ENCODE data around the gene CCDC194. TPM values are rescaled to one million over a fixed set of nuclear protein-coding genes. Genes with fewer than 3 reads are reported as not detected.
"Not testable (repeated sequence)": the region's sequence is repeated elsewhere in the genome, so short reads cannot be mapped to it uniquely, and the experiment has no call there.

Gene CCDC194
- total RNA-seq, 1 experiment from 2014 or later = not detected

DNA sequence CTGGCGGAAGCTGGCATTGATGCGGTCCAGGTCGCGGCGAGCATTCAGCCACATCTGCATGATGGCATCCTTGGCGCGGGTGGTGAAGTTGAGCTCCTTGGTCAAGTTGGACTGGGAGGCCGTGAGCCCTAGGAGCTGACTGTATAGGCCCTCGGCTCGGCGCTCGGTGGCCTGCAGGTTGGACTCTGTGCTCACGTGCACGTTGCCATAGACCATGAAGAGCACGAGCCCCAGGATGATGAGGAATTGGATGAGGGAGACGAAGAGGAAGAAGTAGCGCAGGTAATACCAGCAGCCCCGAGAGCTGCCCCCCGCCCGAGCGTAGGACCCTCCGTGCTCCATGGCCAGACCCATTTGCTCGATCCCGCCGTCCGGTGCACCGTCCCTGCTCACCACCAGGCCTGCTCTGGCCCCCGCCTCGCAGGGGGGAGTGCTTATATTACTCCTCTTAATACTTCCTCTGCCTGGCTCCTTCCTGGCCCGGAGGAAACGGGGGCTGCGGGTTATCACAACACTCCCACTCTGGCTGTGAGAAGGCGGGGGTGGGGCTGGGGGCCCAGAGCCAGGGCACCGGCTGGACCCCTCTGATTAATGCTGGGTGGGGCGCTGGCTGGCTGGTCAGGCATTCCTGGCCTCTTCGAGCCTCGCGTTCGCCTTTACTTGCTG, 16.9 kb downstream of the CCDC194 start, which contains the start of gene PLVAP:
Gene PLVAP (minus strand): TSS at position 408 of the 666 bp plus-strand sequence. CDS start 54 bp downstream, at position 354.
- Histone ChIP-seq H3K27me3 (replicated peaks) (no peaks in the 10 kb centered on the region), H3K4me3 (no peak within 1 kb of the TSS), H3K9me3 (replicated peaks) (no peaks in the 10 kb centered on the region), H3K27ac (no peak within 1 kb of the TSS), H3K36me3 (no peaks in the 10 kb centered on the region), H3K4me1 (replicated peaks) (no peaks in the 10 kb centered on the region; the same call in 1 of the 2 replicates)
- no peak for DNase-seq (ENCODE audit: low read depth in 1 of 2, low spot score in 2 of 2)

DNA sequence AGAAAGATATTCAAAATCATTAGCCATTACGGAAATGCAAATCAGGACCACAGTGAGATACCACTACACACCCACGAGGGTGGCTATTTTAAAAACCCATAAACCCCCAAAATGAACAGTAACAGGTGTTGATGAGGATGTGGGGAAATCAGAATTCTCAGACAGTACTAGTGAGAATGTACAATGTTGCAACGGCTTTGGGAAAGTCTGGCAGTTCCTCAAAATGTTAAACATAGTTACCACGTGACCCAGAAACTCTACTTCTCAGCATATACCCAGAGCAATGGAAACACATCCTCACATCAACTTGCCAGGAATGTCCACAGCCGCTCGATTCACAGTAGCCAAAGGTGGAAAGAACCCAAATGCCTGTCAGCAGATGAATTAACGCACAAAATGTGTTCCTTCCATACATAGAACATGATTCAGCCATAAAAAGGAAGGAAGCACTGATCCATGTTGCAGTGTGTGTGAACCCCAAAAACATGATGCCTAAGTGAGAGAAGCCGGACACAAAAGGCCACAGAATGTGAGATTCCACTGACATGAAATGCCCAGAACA, 23.9 kb downstream of the CCDC194 start:
- Histone ChIP-seq H3K4me3 (no peak overlapping the region), H3K27ac (no peak overlapping the region), H3K4me1 (replicated peaks) (no peaks in the 10 kb centered on the region; the same call in 1 of the 2 replicates), H3K27me3 (replicated peaks) (no peaks in the 10 kb centered on the region), H3K9me3 (replicated peaks) (no peaks in the 10 kb centered on the region), H3K36me3 (no peaks in the 10 kb centered on the region)
- DNase-seq (ENCODE audit: low read depth in 1 of 2, low spot score in 2 of 2) = no peak

DNA sequence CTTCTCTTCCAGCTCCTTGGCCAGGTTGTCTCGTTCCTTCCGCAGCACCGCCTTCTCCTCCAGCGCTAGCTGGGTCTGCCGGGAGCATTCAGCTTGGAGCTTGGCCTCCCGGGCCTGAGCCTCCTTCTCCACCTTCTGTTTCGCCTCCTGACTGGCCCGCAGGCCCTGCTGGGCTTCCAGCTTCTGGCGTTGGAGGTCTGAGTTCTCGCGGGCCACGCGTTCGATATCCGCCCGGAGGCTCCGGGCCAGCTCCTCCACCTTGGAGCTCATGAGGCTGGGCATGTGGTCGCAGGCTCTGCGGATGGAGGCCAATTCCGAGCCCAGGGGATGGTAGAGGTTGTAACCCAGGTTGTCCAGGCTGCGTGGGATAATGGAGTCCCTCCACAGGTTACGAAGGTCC, 28.6 kb downstream of the CCDC194 start:
- H3K27me3 ChIP-seq (replicated peaks) = no peaks in the 10 kb centered on the region
- H3K9me3 ChIP-seq (replicated peaks) = no peaks in the 10 kb centered on the region

DNA sequence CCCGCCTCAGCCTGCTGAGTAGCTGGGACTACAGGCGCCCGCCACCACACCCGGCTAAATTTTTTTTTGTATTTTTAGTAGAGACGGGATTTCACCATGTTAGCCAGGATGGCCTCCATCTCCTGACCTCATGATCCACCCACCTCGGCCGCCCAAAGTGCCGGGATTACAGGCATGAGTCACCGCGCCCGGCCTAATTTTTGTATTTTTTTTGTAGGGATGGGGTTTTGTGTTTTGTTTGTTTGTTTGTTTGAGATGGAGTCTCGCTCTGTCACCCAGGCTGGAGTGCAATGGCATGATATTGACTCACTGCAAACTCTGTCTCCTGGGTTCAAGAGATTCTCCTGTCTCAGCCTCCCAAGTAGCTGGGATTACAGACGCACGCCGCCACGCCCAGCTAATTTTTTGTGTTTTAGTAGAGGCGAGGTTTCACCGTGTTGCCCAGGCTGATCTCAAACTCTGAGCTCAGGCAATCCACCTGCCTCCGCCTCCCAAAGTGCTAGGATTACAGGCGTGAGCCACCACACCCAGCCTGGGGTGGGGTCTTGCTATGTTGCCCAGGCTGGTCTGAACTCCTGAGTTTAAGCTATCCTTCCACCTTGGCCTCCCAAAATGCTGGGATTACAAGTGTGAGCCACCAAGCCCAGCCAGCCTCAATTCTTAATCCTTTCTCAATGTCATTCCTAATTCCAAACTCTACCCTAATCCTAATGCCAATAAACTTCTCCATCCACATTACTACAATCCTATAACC, 30.0 kb downstream of the CCDC194 start:
- peak; percentile 56 to 59 for DNase-seq (ENCODE audit: low read depth in 1 of 2, low spot score in 2 of 2)
- H3K4me3 ChIP-seq; H3K27me3 ChIP-seq (replicated peaks); H3K9me3 ChIP-seq (replicated peaks); H3K36me3 ChIP-seq; H3K27ac ChIP-seq; H3K4me1 ChIP-seq (replicated peaks): not testable (repeated sequence)

More for the DNA sequence above, 28.6 kb downstream of the CCDC194 start:
- no peaks in the 10 kb centered on the region for H3K36me3 ChIP-seq
- no peak overlapping the region for H3K27ac ChIP-seq
- DNase-seq (ENCODE audit: low read depth in 1 of 2, low spot score in 2 of 2) = no peak
- peaks cover 5% of the 10 kb centered on the region for H3K4me1 ChIP-seq (replicated peaks)
- no peak overlapping the region for H3K4me3 ChIP-seq

DNA sequence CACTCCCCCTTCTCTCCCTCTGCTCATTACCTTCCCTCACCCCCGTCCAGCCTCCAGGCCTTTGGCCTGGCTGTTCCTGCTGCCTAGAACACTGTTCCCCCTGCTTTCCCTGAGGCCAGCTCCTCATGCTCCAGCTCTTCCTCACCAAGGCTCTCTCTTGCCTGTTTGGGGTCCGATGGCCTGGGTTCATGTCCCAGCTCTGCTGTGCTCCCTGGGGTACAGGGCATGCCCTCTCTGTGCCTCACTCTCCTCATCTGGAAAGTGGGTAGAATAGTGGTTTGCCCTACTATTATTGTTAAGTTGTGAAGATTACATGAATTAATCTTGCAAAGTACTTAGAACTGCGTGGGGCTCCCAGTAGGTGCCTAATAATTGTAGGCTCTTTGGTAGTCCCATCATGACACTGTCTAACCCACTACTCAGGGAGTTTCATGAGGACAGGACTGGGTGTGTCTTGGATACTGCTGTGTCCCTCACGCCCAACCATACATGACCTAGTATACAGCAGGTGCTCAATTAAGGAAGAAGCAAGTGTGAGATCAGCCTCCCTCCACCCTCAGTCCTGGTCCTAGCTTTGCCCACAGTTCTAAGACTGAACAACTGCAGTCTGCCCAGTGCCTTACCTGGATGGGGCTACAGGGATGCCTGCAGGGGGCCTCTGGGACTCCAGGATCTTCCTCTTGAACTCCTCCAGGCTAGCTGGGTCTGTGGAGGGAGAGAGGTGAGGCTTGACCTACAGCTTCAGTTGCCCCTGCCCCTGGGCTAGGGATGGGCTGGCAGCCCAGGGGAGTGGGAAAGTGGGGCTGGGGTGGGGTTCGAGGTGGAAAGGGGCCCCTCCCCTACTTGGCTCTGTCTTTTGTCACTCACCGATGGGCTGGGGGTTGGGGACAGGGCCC, 33.8 kb downstream of the CCDC194 start:
- H3K9me3 ChIP-seq (replicated peaks) = no peaks in the 10 kb centered on the region
- H3K27me3 ChIP-seq (replicated peaks) = no peaks in the 10 kb centered on the region
- no peaks in the 10 kb centered on the region for H3K36me3 ChIP-seq
- H3K27ac ChIP-seq = no peak overlapping the region
- H3K4me3 ChIP-seq = no peak overlapping the region
- H3K4me1 ChIP-seq (replicated peaks) = peaks cover 17% of the 10 kb centered on the region
- DNase-seq (ENCODE audit: low read depth in 1 of 2, low spot score in 2 of 2) = no peak

DNA sequence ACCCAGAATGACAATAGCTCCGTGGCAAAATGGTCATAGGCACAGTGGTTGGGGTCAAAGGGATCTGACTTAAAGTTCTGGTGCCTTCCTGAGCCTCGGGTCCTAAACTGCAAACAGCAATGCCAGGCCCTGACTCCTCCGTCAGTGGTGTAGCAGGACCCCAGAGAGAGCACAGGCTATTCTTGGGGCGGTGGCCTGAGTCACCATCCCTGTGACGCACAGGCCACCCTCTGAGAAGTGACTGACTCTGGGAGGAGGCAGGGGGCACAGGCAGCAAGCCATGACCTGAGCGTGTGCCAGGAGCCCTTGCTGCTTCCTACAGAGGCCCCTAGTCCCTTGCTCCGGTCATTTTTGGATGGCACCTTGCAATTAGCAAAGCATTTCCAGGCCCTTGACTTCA, 35.6 kb downstream of the CCDC194 start:
- no peak overlapping the region for H3K27ac ChIP-seq
- no peaks in the 10 kb centered on the region for H3K36me3 ChIP-seq
- peak; percentile 63 to 67 for DNase-seq (ENCODE audit: low read depth in 1 of 2, low spot score in 2 of 2)
- no peak overlapping the region for H3K4me3 ChIP-seq
- no peaks in the 10 kb centered on the region for H3K27me3 ChIP-seq (replicated peaks)
- H3K9me3 ChIP-seq (replicated peaks) = no peaks in the 10 kb centered on the region
- peaks cover 12% of the 10 kb centered on the region for H3K4me1 ChIP-seq (replicated peaks)

DNA sequence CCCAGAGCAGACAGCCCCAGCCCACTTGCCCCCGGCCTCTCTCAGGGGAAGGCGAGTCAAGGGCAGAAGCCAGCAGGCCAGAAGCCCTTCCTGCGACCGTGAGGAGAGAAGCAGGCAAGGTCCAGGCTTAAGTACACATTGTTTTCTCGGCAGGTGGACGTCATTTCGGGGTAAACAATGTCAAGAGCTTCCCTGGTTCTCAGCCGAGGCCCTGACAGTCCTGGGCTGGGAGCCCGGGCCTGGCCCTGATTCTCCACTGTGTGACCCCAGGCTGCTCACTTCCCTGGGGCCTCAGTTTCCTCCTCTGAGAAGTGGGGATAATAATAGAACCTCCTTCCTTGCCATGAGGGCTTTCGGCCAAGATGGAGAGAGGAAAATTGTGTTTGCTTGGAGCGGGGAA, 36.3 kb downstream of the CCDC194 start:
- H3K27me3 ChIP-seq (replicated peaks) = no peaks in the 10 kb centered on the region
- no peaks in the 10 kb centered on the region for H3K36me3 ChIP-seq
- H3K4me1 ChIP-seq (replicated peaks) = peaks cover 12% of the 10 kb centered on the region
- no peaks in the 10 kb centered on the region for H3K9me3 ChIP-seq (replicated peaks)
- no peak overlapping the region for H3K27ac ChIP-seq
- no peak overlapping the region for H3K4me3 ChIP-seq
- no peak for DNase-seq (ENCODE audit: low read depth in 1 of 2, low spot score in 2 of 2)

DNA sequence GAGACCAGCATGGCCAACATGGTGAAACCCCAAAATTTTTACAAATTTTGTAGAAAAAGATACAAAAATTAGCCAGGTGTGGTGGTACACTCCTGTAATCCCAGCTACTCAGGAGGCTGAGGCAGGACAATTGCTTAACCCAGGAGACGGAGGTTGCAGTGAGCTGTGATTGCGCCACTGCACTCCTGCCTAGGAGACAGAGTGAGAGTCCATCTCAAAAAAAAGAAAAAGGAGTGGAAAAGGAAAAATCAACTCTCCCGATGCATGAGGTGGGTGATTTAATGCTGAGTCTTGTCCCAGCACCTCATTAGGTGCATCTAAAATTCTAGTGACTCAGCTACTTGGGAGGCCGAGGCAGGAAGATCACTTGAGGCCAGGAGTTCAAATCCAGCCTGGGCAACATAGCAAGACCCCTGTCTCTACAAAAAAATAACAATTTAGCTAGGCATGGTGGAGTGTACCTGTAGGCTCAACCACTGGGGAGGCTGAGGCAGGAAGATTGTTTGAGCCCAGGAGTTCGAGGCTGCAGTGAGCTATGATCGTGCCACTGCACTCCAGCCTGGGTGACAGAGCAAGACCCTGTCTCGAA, 36.8 kb downstream of the CCDC194 start:
- Histone ChIP-seq H3K4me3 (no peak overlapping the region), H3K27me3 (replicated peaks) (no peaks in the 10 kb centered on the region), H3K9me3 (replicated peaks) (no peaks in the 10 kb centered on the region), H3K27ac (no peak overlapping the region), H3K4me1 (replicated peaks) (peaks cover 12% of the 10 kb centered on the region), H3K36me3 (no peaks in the 10 kb centered on the region)
- no peak for DNase-seq (ENCODE audit: low read depth in 1 of 2, low spot score in 2 of 2)

DNA sequence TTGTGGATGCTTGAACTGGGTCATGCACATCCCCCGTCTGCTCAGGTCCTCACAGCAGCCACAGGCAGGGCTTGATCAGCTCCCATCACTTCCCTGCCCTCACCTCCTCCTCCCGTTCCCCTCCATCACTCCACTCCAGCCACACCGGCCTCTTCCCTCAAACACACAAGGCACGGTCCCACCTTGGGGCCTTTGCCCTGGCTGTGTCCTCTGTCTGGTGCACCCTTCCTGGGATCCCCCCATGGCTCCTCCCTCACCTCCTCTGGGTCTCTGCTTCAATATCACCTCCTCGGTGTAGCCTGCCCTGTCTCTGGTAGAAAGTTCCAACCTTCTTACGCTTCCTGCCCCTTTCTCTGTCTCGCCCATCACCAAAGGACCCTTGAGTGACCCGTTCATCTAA, 40.6 kb downstream of the CCDC194 start:
- no peak for DNase-seq (ENCODE audit: low read depth in 1 of 2, low spot score in 2 of 2)
- H3K9me3 ChIP-seq (replicated peaks) = no peaks in the 10 kb centered on the region
- no peak overlapping the region for H3K4me3 ChIP-seq
- no peaks in the 10 kb centered on the region for H3K27me3 ChIP-seq (replicated peaks)
- H3K36me3 ChIP-seq = no peaks in the 10 kb centered on the region
- peaks cover 16% of the 10 kb centered on the region for H3K4me1 ChIP-seq (replicated peaks)
- no peak overlapping the region for H3K27ac ChIP-seq

DNA sequence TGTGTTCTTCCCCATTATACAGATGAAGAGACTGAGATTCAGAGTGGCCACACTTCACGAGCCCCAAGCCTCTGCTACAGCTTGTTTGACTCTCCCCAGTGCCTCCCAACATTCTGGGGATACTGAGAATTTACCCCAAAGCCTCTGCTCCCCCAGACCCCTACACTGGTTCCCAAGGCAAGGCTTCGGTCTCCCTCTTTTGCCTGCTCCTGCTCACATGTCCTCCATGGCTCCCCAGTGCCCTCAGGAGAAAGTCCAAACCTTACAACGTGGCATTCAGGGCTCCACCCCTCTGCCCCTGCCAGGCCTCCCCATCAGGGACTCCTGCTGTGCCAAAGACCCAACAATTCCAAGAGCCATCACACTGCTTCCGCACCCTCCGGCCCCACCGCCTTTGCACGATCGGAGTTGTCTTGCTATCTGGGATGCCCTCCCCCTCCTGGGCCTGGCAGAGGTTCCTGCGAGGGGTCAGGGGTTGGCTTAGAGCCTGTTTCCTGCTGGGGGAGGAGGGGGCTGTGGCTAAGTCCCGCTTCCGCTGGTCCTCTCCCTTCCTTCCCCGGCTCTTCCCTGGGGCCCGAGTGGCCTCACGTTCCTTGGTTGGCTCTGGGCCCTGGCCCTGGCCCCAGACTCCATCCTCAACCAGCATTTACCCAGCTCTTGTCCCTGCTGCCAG, 41.3 kb downstream of the CCDC194 start:
- Histone ChIP-seq H3K27me3 (replicated peaks) (no peaks in the 10 kb centered on the region), H3K36me3 (no peaks in the 10 kb centered on the region), H3K27ac (no peak overlapping the region), H3K4me1 (replicated peaks) (peaks cover 16% of the 10 kb centered on the region), H3K4me3 (no peak overlapping the region), H3K9me3 (replicated peaks) (no peaks in the 10 kb centered on the region)
- DNase-seq (ENCODE audit: low read depth in 1 of 2, low spot score in 2 of 2) = no peak

DNA sequence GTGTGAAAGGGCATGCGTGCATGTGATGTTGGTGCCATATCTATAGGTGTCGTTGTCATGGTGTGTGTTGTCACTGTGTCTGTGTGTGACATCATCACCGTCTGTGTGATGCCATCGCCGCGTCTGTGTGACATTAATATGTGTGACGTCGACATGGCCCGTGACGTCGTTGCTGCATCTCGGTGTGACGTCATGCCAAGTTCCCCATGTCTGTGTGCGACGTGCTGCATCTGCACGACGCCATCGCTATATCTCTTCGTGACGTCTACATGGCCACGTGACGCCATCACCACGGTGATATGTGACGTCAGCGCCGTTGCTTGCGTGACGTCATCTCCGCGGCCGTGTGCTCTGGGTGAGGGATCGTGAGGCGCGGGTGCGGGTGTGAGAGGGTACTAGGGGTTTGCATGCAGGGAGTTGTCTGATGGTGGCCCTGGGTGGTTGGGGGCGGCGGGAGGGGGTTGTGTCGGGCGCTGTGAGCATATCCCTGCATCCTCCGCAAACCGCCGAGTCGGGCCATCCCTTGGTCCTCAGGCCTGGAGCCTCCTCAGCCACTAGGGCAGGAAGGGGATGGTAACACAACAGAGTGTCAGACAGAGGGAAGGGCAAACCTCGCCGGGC, 42.1 kb downstream of the CCDC194 start:
- Histone ChIP-seq H3K36me3 (no peaks in the 10 kb centered on the region), H3K9me3 (replicated peaks) (no peaks in the 10 kb centered on the region), H3K4me1 (replicated peaks) (peaks cover 23% of the 10 kb centered on the region), H3K27ac (no peak overlapping the region), H3K27me3 (replicated peaks) (no peaks in the 10 kb centered on the region), H3K4me3 (no peak overlapping the region)
- no peak for DNase-seq (ENCODE audit: low read depth in 1 of 2, low spot score in 2 of 2)

DNA sequence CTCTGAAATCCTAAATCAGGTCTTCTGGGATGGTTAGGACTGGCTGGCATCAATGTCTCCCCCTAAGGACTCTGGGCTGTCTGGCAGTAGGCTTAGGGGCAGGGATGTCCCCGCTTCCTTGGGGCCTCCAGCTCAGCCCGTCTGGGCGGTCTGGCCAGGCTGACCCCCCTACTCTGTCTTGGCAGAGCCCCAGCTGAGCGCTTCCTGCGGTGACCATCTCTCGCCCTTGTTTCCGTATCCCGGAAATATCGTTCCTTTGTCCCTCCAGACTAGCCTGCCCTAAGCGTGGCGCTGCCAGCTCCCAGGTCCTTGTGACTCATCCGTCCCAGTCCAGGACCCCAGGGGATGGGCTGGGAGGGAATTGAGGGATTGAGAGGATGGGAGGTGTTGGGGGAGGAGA, 45.3 kb downstream of the CCDC194 start:
- Histone ChIP-seq H3K27me3 (replicated peaks) (no peaks in the 10 kb centered on the region), H3K27ac (peak overlapping the region; percentile 8; the same call in 1 of the 2 replicates), H3K36me3 (no peaks in the 10 kb centered on the region), H3K4me3 (no peak overlapping the region), H3K4me1 (replicated peaks) (peaks cover 30% of the 10 kb centered on the region), H3K9me3 (replicated peaks) (no peaks in the 10 kb centered on the region)
- DNase-seq (ENCODE audit: low read depth in 1 of 2, low spot score in 2 of 2) = peak; percentile 81 to 92
